ENCODE measurements around the gene ZNF888.

DNA sequence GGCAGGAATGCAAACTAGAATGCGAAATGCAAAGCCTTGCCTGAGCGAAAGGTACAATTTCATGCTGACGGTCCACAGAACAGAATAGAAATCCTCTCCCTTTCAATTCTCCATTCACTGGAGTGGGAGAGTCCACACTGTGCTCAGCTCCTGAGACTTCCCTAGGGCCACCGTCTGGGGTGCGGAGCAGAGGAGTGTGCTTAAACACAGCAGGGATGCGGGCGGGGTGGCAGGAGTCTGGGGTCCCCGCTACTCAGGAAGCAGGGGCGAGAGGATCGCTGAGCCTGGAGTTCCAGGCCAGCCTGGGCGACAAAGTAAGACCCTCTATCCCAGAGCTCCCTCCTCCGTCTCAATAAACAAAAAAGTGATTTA is 40.0 kb upstream of the ZNF888 start:
- no peak for TF ChIP-seq EZH2 (IDR thresholded peaks at IDR 0.05; ENCODE audit: low read depth, unreplicated experiment)
- TF ChIP-seq, protein P1, sequence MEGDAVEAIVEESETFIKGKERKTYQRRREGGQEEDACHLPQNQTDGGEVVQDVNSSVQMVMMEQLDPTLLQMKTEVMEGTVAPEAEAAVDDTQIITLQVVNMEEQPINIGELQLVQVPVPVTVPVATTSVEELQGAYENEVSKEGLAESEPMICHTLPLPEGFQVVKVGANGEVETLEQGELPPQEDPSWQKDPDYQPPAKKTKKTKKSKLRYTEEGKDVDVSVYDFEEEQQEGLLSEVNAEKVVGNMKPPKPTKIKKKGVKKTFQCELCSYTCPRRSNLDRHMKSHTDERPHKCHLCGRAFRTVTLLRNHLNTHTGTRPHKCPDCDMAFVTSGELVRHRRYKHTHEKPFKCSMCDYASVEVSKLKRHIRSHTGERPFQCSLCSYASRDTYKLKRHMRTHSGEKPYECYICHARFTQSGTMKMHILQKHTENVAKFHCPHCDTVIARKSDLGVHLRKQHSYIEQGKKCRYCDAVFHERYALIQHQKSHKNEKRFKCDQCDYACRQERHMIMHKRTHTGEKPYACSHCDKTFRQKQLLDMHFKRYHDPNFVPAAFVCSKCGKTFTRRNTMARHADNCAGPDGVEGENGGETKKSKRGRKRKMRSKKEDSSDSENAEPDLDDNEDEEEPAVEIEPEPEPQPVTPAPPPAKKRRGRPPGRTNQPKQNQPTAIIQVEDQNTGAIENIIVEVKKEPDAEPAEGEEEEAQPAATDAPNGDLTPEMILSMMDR (conservative IDR thresholded peaks at IDR 0.05; ENCODE audit: low read depth in 2 of 2): peak in 1 of 2 experiments; percentile 40; a peak in 2 of 4 replicates
- TF ChIP-seq POLR2AphosphoS5 (IDR thresholded peaks at IDR 0.05; ENCODE audit: low read depth): no peak
- no peak for TF ChIP-seq CREB1 (CRISPR knock-in tag; IDR thresholded peaks at IDR 0.05; ENCODE audit: low read depth)
- no peak for TF ChIP-seq REST (IDR thresholded peaks at IDR 0.05; ENCODE audit: unreplicated experiment)
- TF ChIP-seq EZH2phosphoT487 (IDR thresholded peaks at IDR 0.05; ENCODE audit: unreplicated experiment): no peak
- TF ChIP-seq JUNB (IDR thresholded peaks at IDR 0.05; ENCODE audit: unreplicated experiment): no peak
- no peak for TF ChIP-seq ZNF331 (CRISPR knock-in tag; IDR thresholded peaks at IDR 0.05; ENCODE audit: low read depth)

Measured in GM23338 (cell line).